Activated CD8-positive, alpha-beta memory T cell treated with anti-CD3 and anti-CD28 coated beads for 48 hours (primary cell): ENCODE data around the gene HNRNPLL.
"Not testable (repeated sequence)": the region's sequence is repeated elsewhere in the genome, so short reads cannot be mapped to it uniquely, and the experiment has no call there.

Experiments used
- DNase-seq, 3 experiments: peaks; one replicate each; pipeline ENCODE4 v3.0.0-alpha.2; 2020; ENCODE audit warnings: low read depth in 2 of 3, low spot score in 2 of 3

The HNRNPLL gene

GRCh38 chr2:38557217-38557616, 45.5 kb downstream of the HNRNPLL start:
- no peak for DNase-seq

DNA sequence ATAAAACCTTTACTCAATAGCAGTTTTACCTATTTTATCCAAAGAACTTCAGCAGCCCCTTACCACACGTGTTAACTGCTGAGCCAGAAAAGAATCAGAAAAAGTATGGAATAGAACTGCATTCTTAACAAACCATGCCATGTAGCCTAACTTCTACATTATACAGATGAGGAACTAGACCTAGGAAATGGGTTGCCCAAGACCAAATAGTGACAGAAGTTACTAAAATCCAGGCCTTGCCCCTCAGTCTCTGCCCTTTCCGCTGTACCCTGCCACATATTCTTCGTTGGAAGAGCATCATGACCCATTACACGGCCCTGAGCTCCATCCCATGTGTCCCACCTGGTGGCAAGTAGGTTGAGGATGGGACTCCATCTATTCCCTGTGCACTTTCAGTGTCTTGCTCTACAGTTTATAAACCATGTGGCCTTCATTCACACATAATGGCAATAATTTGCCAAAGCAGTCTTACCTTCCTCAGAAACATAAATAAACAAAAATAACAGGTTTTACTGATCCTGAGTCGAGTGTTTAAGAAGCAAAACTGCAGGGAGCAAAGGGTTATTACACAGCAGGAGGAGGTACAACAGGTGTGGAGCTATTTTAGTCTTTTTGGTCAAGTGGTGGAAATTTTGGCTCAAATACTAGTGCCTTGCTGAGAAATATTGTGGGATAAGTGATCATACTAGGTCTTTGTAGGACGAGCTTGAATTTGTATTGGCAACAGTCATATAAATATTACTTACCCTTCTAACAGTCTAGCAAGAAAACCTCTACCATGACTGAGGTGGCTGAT, 46.5 kb downstream of the HNRNPLL start:
- no peak for DNase-seq

DNA sequence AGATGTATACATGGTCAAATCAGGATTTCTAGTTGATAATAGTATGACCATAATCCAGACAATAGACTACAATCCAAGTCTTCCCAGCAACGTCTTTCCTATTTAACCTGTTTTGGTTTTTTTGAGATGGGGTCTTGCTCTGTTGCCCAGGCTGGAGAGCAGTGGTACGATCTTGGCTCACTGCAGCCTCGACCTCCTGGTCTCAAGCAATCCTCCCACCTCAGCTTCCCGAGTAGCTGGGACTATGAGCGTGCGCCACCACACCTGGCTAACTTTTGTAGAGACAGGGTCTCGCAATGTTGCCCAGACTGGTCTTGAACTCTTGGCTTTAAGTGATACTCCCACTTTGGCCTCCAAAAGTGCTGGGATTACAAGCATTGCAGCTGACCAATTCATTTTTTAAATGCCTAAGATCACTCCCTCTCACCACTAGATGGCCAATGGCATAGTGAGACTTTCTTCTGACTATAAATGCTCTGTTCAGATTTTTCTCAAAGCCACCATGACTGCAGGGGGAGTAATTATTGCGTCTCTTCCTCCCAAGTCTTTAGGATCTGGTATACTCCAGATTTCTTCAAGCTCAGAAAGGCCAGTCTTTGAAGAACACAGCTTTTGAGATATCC, 47.6 kb downstream of the HNRNPLL start:
- DNase-seq = no peak

DNA sequence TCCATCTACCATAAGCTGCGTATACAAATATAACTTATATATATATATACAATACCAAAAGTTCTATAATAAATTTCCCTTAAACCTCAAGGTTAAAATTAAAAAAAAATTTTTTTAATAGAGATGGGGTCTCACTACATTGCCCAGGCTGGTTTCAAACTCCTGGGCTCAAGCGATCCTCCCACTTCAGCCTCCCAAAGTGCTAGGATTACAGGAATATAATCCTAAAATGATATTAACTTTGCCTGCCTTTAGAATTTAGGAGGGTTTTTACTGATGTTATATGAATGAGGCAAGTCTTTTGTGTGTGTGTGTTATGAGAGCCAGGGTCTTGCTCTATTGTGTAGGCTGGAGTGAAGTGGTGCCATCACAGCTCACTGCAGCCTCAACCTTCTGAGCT, 49.2 kb downstream of the HNRNPLL start:
- no peak for DNase-seq

- DNase-seq = no peak
Observed at GRCh38 chr2:38552259-38552658, 50.5 kb downstream of the HNRNPLL start.

- no peak for DNase-seq
Observed at GRCh38 chr2:38551746-38552145, 51.0 kb downstream of the HNRNPLL start.

DNA sequence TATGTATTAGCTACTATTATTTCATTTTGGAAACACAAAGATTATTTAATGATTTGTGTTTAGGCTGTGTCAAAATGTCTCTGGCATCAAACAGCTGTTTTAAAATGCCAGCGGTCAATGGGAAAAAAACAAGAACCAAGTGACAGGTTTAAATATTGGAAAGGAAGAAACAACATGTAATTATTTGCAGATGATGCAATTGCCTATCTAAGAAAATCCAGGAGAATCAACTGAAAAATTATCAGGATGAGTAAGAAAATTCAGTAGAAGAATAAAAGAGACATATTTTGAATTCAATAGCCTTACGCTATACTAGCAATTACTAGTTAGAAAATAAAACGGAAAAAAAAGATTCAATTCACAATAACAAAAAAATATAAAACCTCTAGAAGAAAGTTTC, 51.6 kb downstream of the HNRNPLL start:
- DNase-seq = no peak

GRCh38 chr2:38549851-38550250, 52.9 kb downstream of the HNRNPLL start:
- no peak for DNase-seq

DNA sequence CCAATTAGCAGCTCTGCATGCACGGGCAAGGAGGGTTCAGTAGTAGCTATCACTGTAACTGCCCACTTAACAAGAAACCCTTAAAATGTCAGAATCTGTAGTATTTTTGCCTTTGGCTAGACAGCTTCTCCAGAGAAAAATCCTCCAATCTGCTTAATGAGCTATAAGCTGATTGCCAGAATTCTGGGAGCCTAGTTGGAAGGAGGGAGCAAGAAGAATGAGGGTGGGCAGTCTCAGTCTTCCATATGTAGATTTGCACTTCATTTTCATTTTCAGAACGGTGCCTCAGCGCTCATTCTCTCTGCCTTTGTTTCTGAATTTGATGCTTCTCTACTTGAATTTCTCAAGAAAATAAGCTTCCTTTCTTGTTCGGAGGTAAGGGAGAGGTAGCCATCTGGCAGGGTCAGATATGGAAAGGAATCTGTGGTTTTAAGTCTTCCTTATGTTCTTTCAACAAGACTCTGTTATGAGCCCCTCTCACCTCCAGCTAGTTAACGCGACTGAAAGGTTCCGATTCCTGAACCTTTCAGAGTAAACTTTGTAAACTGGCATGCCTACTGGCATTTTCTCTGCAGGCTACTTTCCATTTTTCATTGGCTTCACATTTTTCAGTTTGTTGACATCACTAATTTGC, 53.5 kb downstream of the HNRNPLL start:
- DNase-seq = no peak

- DNase-seq = no peak
Observed at GRCh38 chr2:38547791-38548190, 54.9 kb downstream of the HNRNPLL start.

- no peak for DNase-seq
Observed at GRCh38 chr2:38546585-38546984, 56.1 kb downstream of the HNRNPLL start.

- DNase-seq = no peak
Observed at GRCh38 chr2:38546064-38546463, 56.7 kb downstream of the HNRNPLL start.

DNA sequence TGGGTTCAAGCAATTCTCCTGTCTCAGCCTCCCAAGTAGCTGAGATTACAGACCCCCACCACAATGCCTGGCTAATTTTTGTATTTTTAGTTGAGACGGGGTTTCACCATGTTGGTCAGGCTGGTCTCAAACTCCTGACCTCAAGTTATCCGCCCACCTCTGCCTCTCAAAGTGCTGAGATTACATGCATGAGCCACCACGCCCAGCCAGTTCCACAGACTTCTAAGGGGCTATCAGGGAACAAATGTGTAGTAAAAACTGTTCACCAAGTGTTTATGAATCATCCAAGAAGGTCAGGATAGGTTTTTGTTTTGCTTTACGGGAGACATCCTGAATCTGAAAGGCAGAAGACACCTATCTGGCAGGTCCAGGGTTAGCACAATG, 60.5 kb downstream of the HNRNPLL start:
- not testable (repeated sequence) for DNase-seq

DNA sequence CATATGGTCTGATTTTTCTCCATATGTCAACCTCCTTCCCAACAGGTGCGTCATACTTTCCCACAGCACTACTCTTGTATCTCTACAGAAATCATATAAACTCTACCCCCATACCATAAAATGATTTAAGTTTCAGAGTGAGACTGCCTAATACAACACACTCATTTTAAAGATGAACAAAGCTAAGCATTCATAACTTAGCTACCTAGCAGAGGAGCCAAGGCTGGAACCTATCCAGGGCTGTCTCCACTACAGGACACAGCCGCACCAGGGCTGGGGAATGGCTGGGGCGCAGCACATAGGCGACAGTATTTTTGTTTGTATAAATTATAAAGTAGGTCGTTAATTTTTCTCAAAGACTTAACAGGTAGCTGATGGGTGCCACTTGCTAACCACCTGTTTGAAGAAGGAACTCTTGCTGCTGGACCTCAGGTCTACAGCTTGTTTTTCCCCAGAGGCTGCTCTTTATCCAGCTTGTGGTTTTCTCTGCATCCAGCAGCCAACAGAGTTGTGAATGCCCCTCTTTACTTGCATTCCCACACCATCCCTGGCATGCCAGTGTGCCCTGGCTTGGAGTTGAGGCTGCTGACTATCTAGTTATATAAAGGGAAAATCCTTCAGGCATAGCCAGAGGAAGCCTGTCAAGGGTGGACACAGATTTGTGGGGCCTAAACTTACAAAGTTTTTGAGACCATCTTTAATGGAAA, 62.0 kb downstream of the HNRNPLL start:
- no peak for DNase-seq

DNA sequence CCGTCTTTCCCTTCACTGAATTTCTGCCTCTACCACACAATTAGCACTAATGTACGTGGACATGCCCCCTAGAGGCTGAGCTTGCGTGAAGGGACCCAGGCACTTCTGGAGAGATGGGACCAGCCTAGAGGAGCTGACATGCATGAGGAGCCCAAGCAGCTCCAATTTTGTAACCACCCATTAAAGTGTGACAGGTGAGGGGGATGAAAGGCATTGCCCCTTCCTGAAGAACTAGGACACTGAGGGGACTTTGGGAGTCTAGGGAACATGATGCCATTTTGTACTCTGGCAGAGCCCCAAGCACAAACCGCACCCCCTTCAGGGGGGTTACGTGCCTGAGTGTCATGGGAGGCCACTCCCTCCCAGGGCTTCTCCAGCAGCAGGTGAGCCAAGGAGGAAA, 63.6 kb downstream of the HNRNPLL start:
- no peak for DNase-seq

GRCh38 chr2:38537937-38538525, 64.7 kb downstream of the HNRNPLL start:
- no peak for DNase-seq

DNA sequence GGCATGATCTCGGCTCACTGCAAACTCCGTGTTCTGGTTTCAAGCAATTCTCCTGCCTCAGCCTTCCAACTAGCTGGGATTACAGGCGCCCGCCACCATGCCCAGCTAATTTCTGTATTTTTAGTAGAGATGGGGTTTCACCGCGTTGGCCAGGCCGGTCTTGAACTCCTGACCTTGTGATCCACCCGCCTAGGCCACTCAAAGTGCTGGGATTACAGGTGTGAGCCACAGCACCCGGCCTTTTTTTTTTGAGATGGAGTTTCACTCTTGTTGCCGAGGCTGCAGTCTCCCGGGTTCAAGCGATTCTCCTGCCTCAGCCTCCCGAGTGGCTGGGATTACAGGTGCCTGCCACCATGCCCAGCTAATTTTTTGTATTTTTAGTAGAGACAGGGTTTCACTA, 65.4 kb downstream of the HNRNPLL start:
- DNase-seq = not testable (repeated sequence)

DNA sequence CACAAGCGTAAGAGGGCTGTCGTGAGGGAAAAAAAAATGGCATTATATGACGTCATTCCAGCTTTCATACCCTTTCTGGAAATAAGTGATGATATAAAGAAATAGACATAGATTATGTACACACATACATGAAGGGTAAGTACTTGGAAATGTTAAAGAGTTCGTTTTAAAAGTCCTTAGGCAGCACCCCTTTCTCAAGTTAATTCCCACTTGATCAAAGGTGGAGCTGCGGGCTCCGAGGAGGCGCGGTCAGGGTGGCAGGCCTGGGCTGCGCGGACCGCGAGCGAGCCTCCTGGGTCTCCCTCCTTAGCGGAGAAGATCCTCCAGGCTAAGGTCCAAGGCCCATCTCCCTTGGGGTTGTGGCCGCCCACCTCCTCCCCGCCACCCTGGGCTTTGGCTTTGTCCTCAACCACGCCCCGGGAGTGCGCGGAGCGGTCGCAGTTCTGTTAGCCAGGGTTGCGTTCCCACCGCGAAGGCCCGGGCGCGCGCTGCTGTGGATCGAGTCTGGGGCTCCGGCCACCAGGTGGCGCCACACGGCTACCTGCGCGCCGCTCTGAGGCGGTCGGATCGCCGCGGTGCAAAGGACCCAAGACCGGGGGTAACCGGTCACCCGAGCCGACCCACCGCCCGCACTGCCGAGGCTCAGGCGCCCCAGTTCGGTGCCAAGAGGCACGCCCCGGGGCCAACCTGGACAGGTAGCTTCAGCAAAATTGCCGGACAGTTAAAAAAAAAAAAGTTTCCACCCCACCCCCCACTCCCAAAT, 66.8 kb downstream of the HNRNPLL start:
- DNase-seq = peak; percentile 62 to 84 (median 81)

GRCh38 chr2:38535404-38535743, 67.4 kb downstream of the HNRNPLL start:
- no peak for DNase-seq

- DNase-seq = no peak
Observed at GRCh38 chr2:38534746-38535403, 67.9 kb downstream of the HNRNPLL start.
